ENCODE data around the gene ST3GAL6. TPM values are rescaled to one million over a fixed set of nuclear protein-coding genes. Genes with fewer than 3 reads are reported as not detected.

Gene ST3GAL6
- total RNA-seq = 16.7 TPM
- polyA plus RNA-seq = 3.1 TPM

- H3K4me1 ChIP-seq (ENCODE audit: insufficient read depth) = no peaks in the 10 kb centered on the region
- 62% methylated on average over 1 of the region's 1 CpG for WGBS
These were observed at the start of gene ST3GAL6 for GRCh38 chr3:98763076-98763475. ST3GAL6 (plus strand) TSS chr3:98763340; CDS start chr3:98768441, 5,101 bp downstream.

GRCh38 chr3:98713984-98714383 is 49.2 kb upstream of the ST3GAL6 start:
- 85% methylated on average over 3 of the region's 3 CpGs for WGBS
- no peak for DNase-seq (ENCODE audit: extremely low spot score)

More at GRCh38 chr3:98763076-98763475, at the start of gene ST3GAL6:
- Histone ChIP-seq H3K4me3 (ENCODE audit: low read depth, low read length) (no peak within 1 kb of the TSS), H3K36me3 (ENCODE audit: insufficient read depth) (no peaks in the 10 kb centered on the region), H3K27ac (ENCODE audit: low read depth) (no peak within 1 kb of the TSS)
- no peak for DNase-seq (ENCODE audit: extremely low spot score)

GRCh38 chr3:98717584-98717983 is 45.6 kb upstream of the ST3GAL6 start:
- DNase-seq (ENCODE audit: extremely low spot score) = no peak
- H3K4me3 ChIP-seq (ENCODE audit: low read depth, low read length) = no peak overlapping the region
- H3K27ac ChIP-seq (ENCODE audit: low read depth) = no peak overlapping the region
- WGBS = 76% methylated on average over 2 of the region's 2 CpGs
- no peaks in the 10 kb centered on the region for H3K4me1 ChIP-seq (ENCODE audit: insufficient read depth)
- H3K36me3 ChIP-seq (ENCODE audit: insufficient read depth) = no peaks in the 10 kb centered on the region

More at GRCh38 chr3:98713984-98714383, 49.2 kb upstream of the ST3GAL6 start:
- H3K4me3 ChIP-seq (ENCODE audit: low read depth, low read length) = no peak overlapping the region
- H3K4me1 ChIP-seq (ENCODE audit: insufficient read depth) = peaks cover 2% of the 10 kb centered on the region
- H3K27ac ChIP-seq (ENCODE audit: low read depth) = no peak overlapping the region
- no peaks in the 10 kb centered on the region for H3K36me3 ChIP-seq (ENCODE audit: insufficient read depth)

GRCh38 chr3:98718730-98719129 is 44.4 kb upstream of the ST3GAL6 start:
- Histone ChIP-seq H3K4me1 (ENCODE audit: insufficient read depth) (no peaks in the 10 kb centered on the region), H3K36me3 (ENCODE audit: insufficient read depth) (no peaks in the 10 kb centered on the region), H3K27ac (ENCODE audit: low read depth) (no peak overlapping the region), H3K4me3 (ENCODE audit: low read depth, low read length) (no peak overlapping the region)
- WGBS = 58% methylated on average over 1 of the region's 1 CpG
- DNase-seq (ENCODE audit: extremely low spot score) = no peak

GRCh38 chr3:98721776-98722175 is 41.4 kb upstream of the ST3GAL6 start:
- WGBS = 89% methylated on average over 1 of the region's 1 CpG
- H3K36me3 ChIP-seq (ENCODE audit: insufficient read depth) = no peaks in the 10 kb centered on the region
- H3K27ac ChIP-seq (ENCODE audit: low read depth) = no peak overlapping the region
- H3K4me3 ChIP-seq (ENCODE audit: low read depth, low read length) = no peak overlapping the region
- H3K4me1 ChIP-seq (ENCODE audit: insufficient read depth) = no peaks in the 10 kb centered on the region
- no peak for DNase-seq (ENCODE audit: extremely low spot score)

- H3K4me1 ChIP-seq (ENCODE audit: insufficient read depth) = no peaks in the 10 kb centered on the region
- no peak overlapping the region for H3K27ac ChIP-seq (ENCODE audit: low read depth)
- 80% methylated on average over 4 of the region's 4 CpGs for WGBS
- no peaks in the 10 kb centered on the region for H3K36me3 ChIP-seq (ENCODE audit: insufficient read depth)
- H3K4me3 ChIP-seq (ENCODE audit: low read depth, low read length) = no peak overlapping the region
- no peak for DNase-seq (ENCODE audit: extremely low spot score)
These were observed 40.8 kb upstream of the ST3GAL6 start for GRCh38 chr3:98722389-98722788.

- no peak for DNase-seq (ENCODE audit: extremely low spot score)
- Histone ChIP-seq H3K27ac (ENCODE audit: low read depth) (no peak overlapping the region), H3K4me3 (ENCODE audit: low read depth, low read length) (no peak overlapping the region), H3K36me3 (ENCODE audit: insufficient read depth) (no peaks in the 10 kb centered on the region), H3K4me1 (ENCODE audit: insufficient read depth) (no peaks in the 10 kb centered on the region)
- WGBS = 75% methylated on average over 2 of the region's 2 CpGs
These were observed 37.8 kb upstream of the ST3GAL6 start for GRCh38 chr3:98725352-98725751.

- WGBS = 83% methylated on average over 1 of the region's 1 CpG
- Histone ChIP-seq H3K36me3 (ENCODE audit: insufficient read depth) (no peaks in the 10 kb centered on the region), H3K4me1 (ENCODE audit: insufficient read depth) (no peaks in the 10 kb centered on the region), H3K27ac (ENCODE audit: low read depth) (peak overlapping the region; percentile 59), H3K4me3 (ENCODE audit: low read depth, low read length) (no peak overlapping the region)
- DNase-seq (ENCODE audit: extremely low spot score) = no peak
These were observed 37.1 kb upstream of the ST3GAL6 start for GRCh38 chr3:98726084-98726483.

- no peaks in the 10 kb centered on the region for H3K4me1 ChIP-seq (ENCODE audit: insufficient read depth)
- 83% methylated on average over 3 of the region's 3 CpGs for WGBS
- H3K27ac ChIP-seq (ENCODE audit: low read depth) = no peak overlapping the region
- no peak for DNase-seq (ENCODE audit: extremely low spot score)
- no peaks in the 10 kb centered on the region for H3K36me3 ChIP-seq (ENCODE audit: insufficient read depth)
- H3K4me3 ChIP-seq (ENCODE audit: low read depth, low read length) = no peak overlapping the region
These were observed 35.5 kb upstream of the ST3GAL6 start for GRCh38 chr3:98727638-98728037.

- DNase-seq (ENCODE audit: extremely low spot score) = no peak
- Histone ChIP-seq H3K36me3 (ENCODE audit: insufficient read depth) (no peaks in the 10 kb centered on the region), H3K27ac (ENCODE audit: low read depth) (no peak overlapping the region), H3K4me3 (ENCODE audit: low read depth, low read length) (no peak overlapping the region), H3K4me1 (ENCODE audit: insufficient read depth) (no peaks in the 10 kb centered on the region)
- WGBS = 97% methylated on average over 2 of the region's 2 CpGs
These were observed 34.5 kb upstream of the ST3GAL6 start for GRCh38 chr3:98728672-98729071.

- H3K4me3 ChIP-seq (ENCODE audit: low read depth, low read length) = no peak overlapping the region
- no peaks in the 10 kb centered on the region for H3K36me3 ChIP-seq (ENCODE audit: insufficient read depth)
- 66% methylated on average over 1 of the region's 1 CpG for WGBS
- H3K4me1 ChIP-seq (ENCODE audit: insufficient read depth) = no peaks in the 10 kb centered on the region
- DNase-seq (ENCODE audit: extremely low spot score) = no peak
- H3K27ac ChIP-seq (ENCODE audit: low read depth) = no peak overlapping the region
These were observed 32.8 kb upstream of the ST3GAL6 start for GRCh38 chr3:98730338-98730737.

- no peaks in the 10 kb centered on the region for H3K36me3 ChIP-seq (ENCODE audit: insufficient read depth)
- no peak overlapping the region for H3K4me3 ChIP-seq (ENCODE audit: low read depth, low read length)
- 95% methylated on average over 19 of the region's 19 CpGs for WGBS
- no peaks in the 10 kb centered on the region for H3K4me1 ChIP-seq (ENCODE audit: insufficient read depth)
- DNase-seq (ENCODE audit: extremely low spot score) = no peak
- no peak overlapping the region for H3K27ac ChIP-seq (ENCODE audit: low read depth)
These were observed 32.1 kb upstream of the ST3GAL6 start for GRCh38 chr3:98730886-98731537.

- Histone ChIP-seq H3K27ac (ENCODE audit: low read depth) (no peak overlapping the region), H3K4me3 (ENCODE audit: low read depth, low read length) (peak overlapping the region; percentile 65), H3K4me1 (ENCODE audit: insufficient read depth) (no peaks in the 10 kb centered on the region), H3K36me3 (ENCODE audit: insufficient read depth) (no peaks in the 10 kb centered on the region)
- 8% methylated on average over 12 of the region's 12 CpGs for WGBS
- DNase-seq (ENCODE audit: extremely low spot score) = no peak
These were observed 31.3 kb upstream of the ST3GAL6 start for GRCh38 chr3:98731720-98732285.

- no peak for DNase-seq (ENCODE audit: extremely low spot score)
- no peak overlapping the region for H3K27ac ChIP-seq (ENCODE audit: low read depth)
- H3K4me3 ChIP-seq (ENCODE audit: low read depth, low read length) = peak overlapping the region; percentile 65
- H3K36me3 ChIP-seq (ENCODE audit: insufficient read depth) = no peaks in the 10 kb centered on the region
- under 1% methylated on average over 77 of the region's 77 CpGs for WGBS
- no peaks in the 10 kb centered on the region for H3K4me1 ChIP-seq (ENCODE audit: insufficient read depth)
These were observed 30.7 kb upstream of the ST3GAL6 start for GRCh38 chr3:98732286-98733052.

Measured in urinary bladder (tissue), 4 donors.